ENCODE data around the gene HIBCH. TPM values are rescaled to one million over a fixed set of nuclear protein-coding genes. Genes with fewer than 3 reads are reported as not detected.

The HIBCH gene
- total and polyA plus RNA-seq, 10 donors: 12.0 to 38.7 (median 25.5) TPM

- Histone ChIP-seq H3K27me3 (replicated peaks in 1 of 7) (no peaks in the 10 kb centered on the region), H3K9me3 (peaks cover 0 to 13% (median 5%) of the 10 kb centered on the region in 8 donors), H3K4me3 (no peak overlapping the region), H3K36me3 (peaks cover 2 to 60% (median 13%) of the 10 kb centered on the region in 6 donors), H3K27ac (no peak overlapping the region), H3K4me1 (peaks cover 0 to 10% (median 4%) of the 10 kb centered on the region in 6 donors)
- DNase-seq: no peak
- TF ChIP-seq CTCF (IDR thresholded peaks at IDR 0.05 in 8 of 11, conservative IDR thresholded peaks at IDR 0.05 in 3 of 11) (no peak), POLR2A (IDR thresholded peaks at IDR 0.05) (no peak), POLR2AphosphoS5 (IDR thresholded peaks at IDR 0.05) (no peak)
- WGBS, 5 donors: 77 to 92% (median 83%) methylated on average over 5 of the region's 5 CpGs
- intact Hi-C loops (cut with DNase I; ENCODE audit: low total_unique reads): no loop called here
Observed at GRCh38 chr2:190219186-190219585, 100.4 kb downstream of the HIBCH start.

- DNase-seq: no peak
- Histone ChIP-seq H3K27ac (no peak overlapping the region), H3K9me3 (no peaks in the 10 kb centered on the region), H3K4me3 (no peak overlapping the region), H3K27me3 (replicated peaks in 1 of 7) (no peaks in the 10 kb centered on the region), H3K36me3 (peaks cover 0 to 57% (median 2%) of the 10 kb centered on the region in 6 donors), H3K4me1 (peaks cover 0 to 10% (median 4%) of the 10 kb centered on the region in 6 donors)
- intact Hi-C loops (cut with DNase I; ENCODE audit: low total_unique reads): no loop called here
- 91 to 95% (median 93%) methylated on average over 7 of the region's 7 CpGs for WGBS, 5 donors
- TF ChIP-seq POLR2AphosphoS5 (IDR thresholded peaks at IDR 0.05) (no peak), CTCF (IDR thresholded peaks at IDR 0.05 in 8 of 11, conservative IDR thresholded peaks at IDR 0.05 in 3 of 11) (no peak), POLR2A (IDR thresholded peaks at IDR 0.05) (no peak)
Observed at GRCh38 chr2:190217616-190218015, 102.0 kb downstream of the HIBCH start.

- Histone ChIP-seq H3K9me3 (no peaks in the 10 kb centered on the region), H3K27ac (no peak overlapping the region), H3K36me3 (peaks cover 0 to 59% (median 4%) of the 10 kb centered on the region in 6 donors), H3K4me3 (no peak overlapping the region), H3K4me1 (peaks cover 0 to 10% (median 4%) of the 10 kb centered on the region in 6 donors), H3K27me3 (replicated peaks in 1 of 7) (no peaks in the 10 kb centered on the region)
- 36 to 81% (median 59%) methylated on average over 3 of the region's 3 CpGs for WGBS, 5 donors
- intact Hi-C loops (cut with DNase I; ENCODE audit: low total_unique reads): no loop called here
- DNase-seq: no peak
- TF ChIP-seq POLR2A (IDR thresholded peaks at IDR 0.05): no peak
- no peak for TF ChIP-seq CTCF (IDR thresholded peaks at IDR 0.05 in 8 of 11, conservative IDR thresholded peaks at IDR 0.05 in 3 of 11)
- peak in 2 of 3 donors; percentile 10 to 15 for TF ChIP-seq POLR2AphosphoS5 (IDR thresholded peaks at IDR 0.05)
Observed at GRCh38 chr2:190216829-190217228, 102.8 kb downstream of the HIBCH start.

- peaks cover 0 to 10% (median 4%) of the 10 kb centered on the region in 6 donors for H3K4me1 ChIP-seq
- 27 to 31% (median 28%) methylated on average over 3 of the region's 3 CpGs for WGBS, 5 donors
- no peak overlapping the region for H3K4me3 ChIP-seq
- H3K27me3 ChIP-seq (replicated peaks in 1 of 7): no peaks in the 10 kb centered on the region
- intact Hi-C loops (cut with DNase I; ENCODE audit: low total_unique reads): no loop called here
- no peaks in the 10 kb centered on the region for H3K9me3 ChIP-seq
- H3K27ac ChIP-seq: no peak overlapping the region
- DNase-seq: no peak
- TF ChIP-seq POLR2AphosphoS5 (IDR thresholded peaks at IDR 0.05) (no peak), CTCF (IDR thresholded peaks at IDR 0.05 in 8 of 11, conservative IDR thresholded peaks at IDR 0.05 in 3 of 11) (no peak), POLR2A (IDR thresholded peaks at IDR 0.05) (no peak)
- peaks cover 0 to 59% (median 4%) of the 10 kb centered on the region in 6 donors for H3K36me3 ChIP-seq
Observed at GRCh38 chr2:190215620-190216019, 104.0 kb downstream of the HIBCH start.
